Measurements from ENCODE around the gene SFTPB.
"Not testable (repeated sequence)": the region's sequence is repeated elsewhere in the genome, so short reads cannot be mapped to it uniquely, and the experiment has no call there.

SFTPB gene

DNA sequence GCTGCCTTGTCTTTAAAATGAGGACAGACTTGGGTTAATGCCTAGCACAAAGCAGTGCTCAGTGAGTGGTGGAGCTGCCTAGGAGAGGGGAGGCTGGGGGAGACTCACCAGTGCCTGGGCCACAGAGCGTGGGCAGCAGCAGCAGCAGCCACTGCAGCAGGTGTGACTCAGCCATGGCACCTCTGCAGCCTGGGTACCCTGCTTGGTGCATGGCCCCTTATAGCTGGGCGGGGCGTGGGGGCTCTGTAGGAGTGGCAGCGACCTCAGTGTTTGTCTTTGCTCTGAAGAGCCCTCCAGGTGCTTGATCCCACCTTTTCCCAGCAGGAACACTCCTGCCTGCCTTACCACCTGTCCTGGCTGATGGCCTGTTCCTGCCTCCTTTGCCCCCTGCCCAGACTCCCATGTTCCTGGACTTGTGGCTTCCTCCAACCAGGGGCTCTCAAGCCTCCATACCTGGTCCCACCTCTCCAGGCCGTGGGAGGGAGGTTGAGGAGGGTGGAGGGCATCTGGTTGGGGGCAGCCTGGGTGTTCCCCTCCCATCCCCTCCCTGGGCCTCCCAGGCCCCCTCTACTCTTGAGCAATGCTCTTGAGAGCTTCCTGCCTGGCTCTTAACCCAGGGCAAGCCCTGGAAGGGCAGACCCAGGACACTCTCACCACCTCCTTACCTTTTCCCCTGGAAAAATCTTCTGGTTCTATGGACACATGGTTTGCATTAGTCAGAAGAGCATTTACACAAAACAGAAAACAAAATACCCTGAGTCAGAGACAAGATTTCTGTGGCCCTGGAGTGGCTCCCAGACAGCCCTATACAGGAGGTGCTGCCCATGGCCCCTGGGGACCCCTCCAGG lies at the start of gene SFTPB:
Gene SFTPB, minus strand, starts transcription at position 191 of the 848 bp plus-strand sequence. Its CDS starts 16 bp downstream, at position 175.
- H3K27me3 ChIP-seq (ENCODE audit: control insufficient read depth, insufficient read depth, low read length) = no peaks in the 10 kb centered on the region
- H3K27ac ChIP-seq (ENCODE audit: low read depth, low read length) = no peak within 1 kb of the TSS
- no peak within 1 kb of the TSS for H3K9ac ChIP-seq (ENCODE audit: low read length)
- H3K9me3 ChIP-seq (ENCODE audit: control insufficient read depth, insufficient read depth, low read depth, low read length) = no peaks in the 10 kb centered on the region
- H3K4me1 ChIP-seq (ENCODE audit: control insufficient read depth, insufficient read depth, low read length) = peaks cover 4% of the 10 kb centered on the region; the same call in 1 of the 2 replicates
- H3K36me3 ChIP-seq (ENCODE audit: control insufficient read depth, insufficient read depth, low read length) = no peaks in the 10 kb centered on the region
- H3K4me3 ChIP-seq (ENCODE audit: low read depth, low read length) = no peak within 1 kb of the TSS

- Histone ChIP-seq H3K4me1 (ENCODE audit: control insufficient read depth, insufficient read depth, low read length) (no peaks in the 10 kb centered on the region), H3K4me3 (ENCODE audit: low read depth, low read length) (no peak overlapping the region), H3K27ac (ENCODE audit: low read depth, low read length) (no peak overlapping the region), H3K9me3 (ENCODE audit: control insufficient read depth, insufficient read depth, low read depth, low read length) (no peaks in the 10 kb centered on the region; the same call in 1 of the 2 replicates), H3K9ac (ENCODE audit: low read length) (no peak overlapping the region), H3K36me3 (ENCODE audit: control insufficient read depth, insufficient read depth, low read length) (no peaks in the 10 kb centered on the region), H3K27me3 (ENCODE audit: control insufficient read depth, insufficient read depth, low read length) (no peaks in the 10 kb centered on the region)
Measured at GRCh38 chr2:85717308-85718008, 49.5 kb upstream of the SFTPB start.

GRCh38 chr2:85716346-85716914 lies 48.4 kb upstream of the SFTPB start:
- Histone ChIP-seq H3K27ac (ENCODE audit: low read depth, low read length) (no peak overlapping the region), H3K4me1 (ENCODE audit: control insufficient read depth, insufficient read depth, low read length) (no peaks in the 10 kb centered on the region), H3K27me3 (ENCODE audit: control insufficient read depth, insufficient read depth, low read length) (no peaks in the 10 kb centered on the region), H3K9ac (ENCODE audit: low read length) (no peak overlapping the region), H3K9me3 (ENCODE audit: control insufficient read depth, insufficient read depth, low read depth, low read length) (no peaks in the 10 kb centered on the region; the same call in 1 of the 2 replicates), H3K4me3 (ENCODE audit: low read depth, low read length) (no peak overlapping the region), H3K36me3 (ENCODE audit: control insufficient read depth, insufficient read depth, low read length) (no peaks in the 10 kb centered on the region)

GRCh38 chr2:85714841-85715240 lies 46.8 kb upstream of the SFTPB start:
- no peaks in the 10 kb centered on the region for H3K9me3 ChIP-seq (ENCODE audit: control insufficient read depth, insufficient read depth, low read depth, low read length)
- H3K36me3 ChIP-seq (ENCODE audit: control insufficient read depth, insufficient read depth, low read length) = no peaks in the 10 kb centered on the region
- no peaks in the 10 kb centered on the region for H3K27me3 ChIP-seq (ENCODE audit: control insufficient read depth, insufficient read depth, low read length)
- H3K9ac ChIP-seq (ENCODE audit: low read length) = no peak overlapping the region
- H3K27ac ChIP-seq (ENCODE audit: low read depth, low read length) = no peak overlapping the region
- H3K4me1 ChIP-seq (ENCODE audit: control insufficient read depth, insufficient read depth, low read length) = 0 out of 2 replicates have a peak, but pooled peaks cover 2% of the 10 kb centered on the region
- H3K4me3 ChIP-seq (ENCODE audit: low read depth, low read length) = no peak overlapping the region

DNA sequence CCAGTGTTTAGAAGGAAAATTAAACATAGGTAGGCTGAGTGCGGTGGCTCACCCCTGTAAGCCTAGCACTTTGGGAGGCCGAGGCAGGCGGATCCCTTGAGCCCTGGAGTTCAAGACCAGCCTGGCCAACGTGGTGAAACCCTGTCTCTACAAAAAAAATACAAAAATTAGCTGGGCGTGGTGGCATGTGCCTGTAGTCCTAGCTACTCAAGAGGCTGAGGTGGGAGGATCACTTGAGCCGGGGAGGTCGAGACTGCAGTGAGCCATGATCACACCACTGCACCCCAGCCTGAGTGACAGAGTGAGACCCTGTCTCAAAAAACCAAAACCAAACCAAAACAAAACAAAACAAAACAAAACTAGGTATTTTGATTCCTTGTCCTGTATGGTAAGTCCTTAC lies 46.4 kb upstream of the SFTPB start:
- H3K27ac ChIP-seq (ENCODE audit: low read depth, low read length); H3K4me1 ChIP-seq (ENCODE audit: control insufficient read depth, insufficient read depth, low read length); H3K36me3 ChIP-seq (ENCODE audit: control insufficient read depth, insufficient read depth, low read length); H3K27me3 ChIP-seq (ENCODE audit: control insufficient read depth, insufficient read depth, low read length); H3K9me3 ChIP-seq (ENCODE audit: control insufficient read depth, insufficient read depth, low read depth, low read length); H3K9ac ChIP-seq (ENCODE audit: low read length); H3K4me3 ChIP-seq (ENCODE audit: low read depth, low read length): not testable (repeated sequence)

GRCh38 chr2:85713836-85714235 lies 45.8 kb upstream of the SFTPB start:
- no peak overlapping the region for H3K4me3 ChIP-seq (ENCODE audit: low read depth, low read length)
- H3K9ac ChIP-seq (ENCODE audit: low read length) = no peak overlapping the region
- no peaks in the 10 kb centered on the region for H3K27me3 ChIP-seq (ENCODE audit: control insufficient read depth, insufficient read depth, low read length)
- no peaks in the 10 kb centered on the region for H3K9me3 ChIP-seq (ENCODE audit: control insufficient read depth, insufficient read depth, low read depth, low read length)
- 0 out of 2 replicates have a peak, but pooled peaks cover 2% of the 10 kb centered on the region for H3K4me1 ChIP-seq (ENCODE audit: control insufficient read depth, insufficient read depth, low read length)
- H3K36me3 ChIP-seq (ENCODE audit: control insufficient read depth, insufficient read depth, low read length) = no peaks in the 10 kb centered on the region
- no peak overlapping the region for H3K27ac ChIP-seq (ENCODE audit: low read depth, low read length)

DNA sequence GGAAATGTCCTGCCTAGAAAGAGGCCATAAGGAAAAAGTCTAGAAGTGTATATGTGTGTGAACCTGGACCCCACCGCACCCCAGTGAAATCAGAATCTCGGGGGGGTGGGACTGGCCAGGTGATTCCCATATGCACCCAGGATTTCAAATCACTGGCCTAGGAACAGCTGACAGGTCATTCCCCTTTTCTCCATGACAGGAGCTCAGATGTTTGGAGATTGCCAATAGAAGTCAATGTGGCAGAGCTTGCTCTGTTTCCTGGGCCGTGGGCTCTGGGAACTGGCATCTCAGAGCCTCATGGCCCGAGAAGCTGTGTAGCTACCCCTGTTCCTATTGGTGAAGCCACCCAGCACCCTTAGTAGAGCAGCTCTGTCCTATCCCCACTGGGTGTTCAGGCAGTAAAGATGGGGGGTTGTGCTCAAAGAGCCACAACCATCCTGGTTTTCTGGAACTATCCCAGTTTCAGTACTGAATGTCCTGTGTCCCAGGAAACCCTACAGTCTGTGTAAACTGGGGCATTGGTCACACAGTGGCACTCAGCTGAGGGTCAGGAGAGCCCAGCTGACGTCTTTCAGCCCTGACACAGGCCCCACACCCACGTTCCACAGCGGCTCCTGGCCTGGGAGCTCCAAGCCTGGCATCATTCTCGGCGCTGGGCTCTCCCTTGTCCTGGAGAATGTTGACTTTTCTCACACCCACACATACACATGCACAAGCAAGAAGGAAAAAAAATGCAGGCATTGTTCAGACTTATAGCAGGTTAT lies 45.0 kb upstream of the SFTPB start:
- H3K27ac ChIP-seq (ENCODE audit: low read depth, low read length) = no peak overlapping the region
- H3K9ac ChIP-seq (ENCODE audit: low read length) = no peak overlapping the region

DNA sequence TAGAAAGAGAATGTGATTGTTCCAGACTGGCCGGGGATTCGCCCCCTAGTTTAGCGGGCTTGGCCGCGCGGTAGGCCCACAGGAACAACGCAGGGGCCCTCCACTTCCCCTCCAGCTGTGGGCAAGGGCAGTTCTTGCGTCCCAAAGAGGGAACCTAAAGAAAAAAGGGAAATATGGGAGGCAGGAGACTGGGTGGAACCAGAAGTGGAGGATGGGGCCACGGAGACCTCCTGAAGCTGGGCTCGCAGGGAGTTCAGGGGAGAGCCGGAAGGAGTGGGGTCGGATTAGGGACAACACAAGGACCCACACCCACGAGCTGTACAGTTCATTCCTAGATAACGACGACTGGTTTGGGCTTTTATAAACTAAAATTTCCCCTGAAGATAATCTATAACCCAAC lies 44.3 kb upstream of the SFTPB start:
- Histone ChIP-seq H3K9ac (ENCODE audit: low read length) (no peak overlapping the region), H3K36me3 (ENCODE audit: control insufficient read depth, insufficient read depth, low read length) (no peaks in the 10 kb centered on the region), H3K4me1 (ENCODE audit: control insufficient read depth, insufficient read depth, low read length) (0 out of 2 replicates have a peak, but pooled peaks cover 2% of the 10 kb centered on the region), H3K27ac (ENCODE audit: low read depth, low read length) (no peak overlapping the region), H3K9me3 (ENCODE audit: control insufficient read depth, insufficient read depth, low read depth, low read length) (no peaks in the 10 kb centered on the region), H3K4me3 (ENCODE audit: low read depth, low read length) (no peak overlapping the region), H3K27me3 (ENCODE audit: control insufficient read depth, insufficient read depth, low read length) (0 out of 2 replicates have a peak, but pooled peaks cover 5% of the 10 kb centered on the region)

More for the DNA sequence above, 45.0 kb upstream of the SFTPB start:
- 0 out of 2 replicates have a peak, but pooled peaks cover 2% of the 10 kb centered on the region for H3K4me1 ChIP-seq (ENCODE audit: control insufficient read depth, insufficient read depth, low read length)
- H3K4me3 ChIP-seq (ENCODE audit: low read depth, low read length) = no peak overlapping the region
- H3K36me3 ChIP-seq (ENCODE audit: control insufficient read depth, insufficient read depth, low read length) = no peaks in the 10 kb centered on the region
- no peaks in the 10 kb centered on the region for H3K9me3 ChIP-seq (ENCODE audit: control insufficient read depth, insufficient read depth, low read depth, low read length)
- H3K27me3 ChIP-seq (ENCODE audit: control insufficient read depth, insufficient read depth, low read length) = no peaks in the 10 kb centered on the region

DNA sequence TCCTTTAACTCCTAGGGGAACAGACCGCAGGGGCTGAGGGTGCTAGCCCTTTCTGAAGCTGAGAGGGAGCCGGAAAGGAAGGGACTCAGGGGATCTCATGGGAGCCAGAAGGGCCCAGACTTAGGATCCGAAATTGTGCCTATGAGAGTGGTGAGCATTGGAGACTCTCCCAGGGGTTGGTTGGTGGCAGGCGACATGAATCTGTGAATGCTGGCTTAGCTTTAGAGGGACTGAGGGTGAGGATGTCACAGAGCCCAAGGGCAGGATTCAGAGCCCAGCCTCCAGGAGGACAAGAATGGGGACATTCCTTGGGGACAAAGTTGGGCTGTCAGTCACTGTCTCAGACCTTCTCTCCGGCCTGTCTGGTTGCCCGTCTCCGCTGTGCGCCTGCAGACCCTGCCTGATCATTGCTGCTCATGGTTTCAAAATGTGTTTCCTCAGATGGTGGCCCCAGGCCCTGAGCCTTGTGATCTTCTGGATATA lies 43.6 kb upstream of the SFTPB start:
- H3K27ac ChIP-seq (ENCODE audit: low read depth, low read length) = no peak overlapping the region
- H3K4me3 ChIP-seq (ENCODE audit: low read depth, low read length) = no peak overlapping the region
- H3K27me3 ChIP-seq (ENCODE audit: control insufficient read depth, insufficient read depth, low read length) = 0 out of 2 replicates have a peak, but pooled peaks cover 6% of the 10 kb centered on the region
- H3K9ac ChIP-seq (ENCODE audit: low read length) = no peak overlapping the region
- H3K4me1 ChIP-seq (ENCODE audit: control insufficient read depth, insufficient read depth, low read length) = 0 out of 2 replicates have a peak, but pooled peaks cover 2% of the 10 kb centered on the region
- no peaks in the 10 kb centered on the region for H3K36me3 ChIP-seq (ENCODE audit: control insufficient read depth, insufficient read depth, low read length)
- no peaks in the 10 kb centered on the region for H3K9me3 ChIP-seq (ENCODE audit: control insufficient read depth, insufficient read depth, low read depth, low read length)

Data from HUES6 (cell line).